ENCODE data around the gene CACNA1B.
"Not testable (repeated sequence)": the region's sequence is repeated elsewhere in the genome, so short reads cannot be mapped to it uniquely, and the experiment has no call there.

CACNA1B gene

GRCh38 chr9:138112090-138112748 is 234.6 kb downstream of the CACNA1B start:
- H3K27me3 ChIP-seq (ENCODE audit: insufficient read depth, low read depth, severe bottlenecking) = no peaks in the 10 kb centered on the region
- TF ChIP-seq CTCF (IDR thresholded peaks at IDR 0.05; ENCODE audit: low read depth, low read length) = no peak
- H3K4me3 ChIP-seq (ENCODE audit: low read depth, low read length) = no peak overlapping the region
- H3K27ac ChIP-seq = no peak overlapping the region
- H3K36me3 ChIP-seq = no peaks in the 10 kb centered on the region
- H3K9me3 ChIP-seq (ENCODE audit: severe bottlenecking) = no peaks in the 10 kb centered on the region
- DNase-seq = no peak

- no peak overlapping the region for H3K27ac ChIP-seq
- no peaks in the 10 kb centered on the region for H3K9me3 ChIP-seq (ENCODE audit: severe bottlenecking)
- TF ChIP-seq CTCF (IDR thresholded peaks at IDR 0.05; ENCODE audit: low read depth, low read length) = no peak
- no peak overlapping the region for H3K4me3 ChIP-seq (ENCODE audit: low read depth, low read length)
- no peaks in the 10 kb centered on the region for H3K27me3 ChIP-seq (ENCODE audit: insufficient read depth, low read depth, severe bottlenecking)
- no peaks in the 10 kb centered on the region for H3K36me3 ChIP-seq
- peak; percentile 9 for DNase-seq
Observed at GRCh38 chr9:138112791-138113600, 235.4 kb downstream of the CACNA1B start.

GRCh38 chr9:138113701-138114325 is 236.2 kb downstream of the CACNA1B start:
- 0 out of 2 replicates have a peak, but pooled peaks have one; percentile 24 for TF ChIP-seq CTCF (IDR thresholded peaks at IDR 0.05; ENCODE audit: low read depth, low read length)
- H3K9me3 ChIP-seq (ENCODE audit: severe bottlenecking); H3K27me3 ChIP-seq (ENCODE audit: insufficient read depth, low read depth, severe bottlenecking); DNase-seq; H3K36me3 ChIP-seq; H3K4me3 ChIP-seq (ENCODE audit: low read depth, low read length); H3K27ac ChIP-seq: not testable (repeated sequence)

GRCh38 chr9:138114501-138115245 is 237.1 kb downstream of the CACNA1B start:
- DNase-seq = no peak
- no peaks in the 10 kb centered on the region for H3K9me3 ChIP-seq (ENCODE audit: severe bottlenecking)
- H3K4me3 ChIP-seq (ENCODE audit: low read depth, low read length) = no peak overlapping the region
- H3K27ac ChIP-seq = no peak overlapping the region
- no peaks in the 10 kb centered on the region for H3K36me3 ChIP-seq
- no peak for TF ChIP-seq CTCF (IDR thresholded peaks at IDR 0.05; ENCODE audit: low read depth, low read length)
- H3K27me3 ChIP-seq (ENCODE audit: insufficient read depth, low read depth, severe bottlenecking) = no peaks in the 10 kb centered on the region

GRCh38 chr9:138115506-138115905 is 237.9 kb downstream of the CACNA1B start:
- TF ChIP-seq CTCF (IDR thresholded peaks at IDR 0.05; ENCODE audit: low read depth, low read length) = no peak
- no peak for DNase-seq
- H3K9me3 ChIP-seq (ENCODE audit: severe bottlenecking) = no peaks in the 10 kb centered on the region

More at GRCh38 chr9:138115506-138115905, 237.9 kb downstream of the CACNA1B start:
- Histone ChIP-seq H3K4me3 (ENCODE audit: low read depth, low read length) (no peak overlapping the region), H3K36me3 (no peaks in the 10 kb centered on the region), H3K27ac (no peak overlapping the region), H3K27me3 (ENCODE audit: insufficient read depth, low read depth, severe bottlenecking) (no peaks in the 10 kb centered on the region)
